ENCODE measurements around the gene FAM50A.

FAM50A gene

GRCh38 chrX:154401045-154401799, 42.7 kb upstream of the FAM50A start (continued):
- TF ChIP-seq, protein P1, sequence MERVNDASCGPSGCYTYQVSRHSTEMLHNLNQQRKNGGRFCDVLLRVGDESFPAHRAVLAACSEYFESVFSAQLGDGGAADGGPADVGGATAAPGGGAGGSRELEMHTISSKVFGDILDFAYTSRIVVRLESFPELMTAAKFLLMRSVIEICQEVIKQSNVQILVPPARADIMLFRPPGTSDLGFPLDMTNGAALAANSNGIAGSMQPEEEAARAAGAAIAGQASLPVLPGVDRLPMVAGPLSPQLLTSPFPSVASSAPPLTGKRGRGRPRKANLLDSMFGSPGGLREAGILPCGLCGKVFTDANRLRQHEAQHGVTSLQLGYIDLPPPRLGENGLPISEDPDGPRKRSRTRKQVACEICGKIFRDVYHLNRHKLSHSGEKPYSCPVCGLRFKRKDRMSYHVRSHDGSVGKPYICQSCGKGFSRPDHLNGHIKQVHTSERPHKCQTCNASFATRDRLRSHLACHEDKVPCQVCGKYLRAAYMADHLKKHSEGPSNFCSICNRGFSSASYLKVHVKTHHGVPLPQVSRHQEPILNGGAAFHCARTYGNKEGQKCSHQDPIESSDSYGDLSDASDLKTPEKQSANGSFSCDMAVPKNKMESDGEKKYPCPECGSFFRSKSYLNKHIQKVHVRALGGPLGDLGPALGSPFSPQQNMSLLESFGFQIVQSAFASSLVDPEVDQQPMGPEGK (tag by site-specific recombination; IDR thresholded peaks at IDR 0.05), result peak; percentile 26; the same call in 1 of the 2 replicates
- TF ChIP-seq TCF7L2 (IDR thresholded peaks at IDR 0.05; ENCODE audit: borderline replicate concordance, low read depth, low read length) (no peak), ZNF2 (tag by site-specific recombination; IDR thresholded peaks at IDR 0.05) (0 out of 2 replicates have a peak, but pooled peaks have one; percentile 20), ZNF19 (tag by site-specific recombination; IDR thresholded peaks at IDR 0.05; ENCODE audit: low read depth) (no peak), EGR2 (tag by site-specific recombination; IDR thresholded peaks at IDR 0.05; ENCODE audit: low read depth) (no peak), KLF1 (tag by site-specific recombination; IDR thresholded peaks at IDR 0.05) (no peak), ZFP69B (tag by site-specific recombination; IDR thresholded peaks at IDR 0.05) (no peak), ZEB2 (tag by site-specific recombination; IDR thresholded peaks at IDR 0.05) (0 out of 2 replicates have a peak, but pooled peaks have one; percentile 11), ZNF558 (tag by site-specific recombination; IDR thresholded peaks at IDR 0.05) (no peak), TSHZ1 (tag by site-specific recombination; IDR thresholded peaks at IDR 0.05; ENCODE audit: borderline replicate concordance) (no peak)
- TF ChIP-seq, protein P2, sequence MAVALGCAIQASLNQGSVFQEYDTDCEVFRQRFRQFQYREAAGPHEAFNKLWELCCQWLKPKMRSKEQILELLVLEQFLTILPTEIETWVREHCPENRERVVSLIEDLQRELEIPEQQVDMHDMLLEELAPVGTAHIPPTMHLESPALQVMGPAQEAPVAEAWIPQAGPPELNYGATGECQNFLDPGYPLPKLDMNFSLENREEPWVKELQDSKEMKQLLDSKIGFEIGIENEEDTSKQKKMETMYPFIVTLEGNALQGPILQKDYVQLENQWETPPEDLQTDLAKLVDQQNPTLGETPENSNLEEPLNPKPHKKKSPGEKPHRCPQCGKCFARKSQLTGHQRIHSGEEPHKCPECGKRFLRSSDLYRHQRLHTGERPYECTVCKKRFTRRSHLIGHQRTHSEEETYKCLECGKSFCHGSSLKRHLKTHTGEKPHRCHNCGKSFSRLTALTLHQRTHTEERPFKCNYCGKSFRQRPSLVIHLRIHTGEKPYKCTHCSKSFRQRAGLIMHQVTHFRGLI (tag by site-specific recombination; IDR thresholded peaks at IDR 0.05), result no peak
- TF ChIP-seq, protein P3, sequence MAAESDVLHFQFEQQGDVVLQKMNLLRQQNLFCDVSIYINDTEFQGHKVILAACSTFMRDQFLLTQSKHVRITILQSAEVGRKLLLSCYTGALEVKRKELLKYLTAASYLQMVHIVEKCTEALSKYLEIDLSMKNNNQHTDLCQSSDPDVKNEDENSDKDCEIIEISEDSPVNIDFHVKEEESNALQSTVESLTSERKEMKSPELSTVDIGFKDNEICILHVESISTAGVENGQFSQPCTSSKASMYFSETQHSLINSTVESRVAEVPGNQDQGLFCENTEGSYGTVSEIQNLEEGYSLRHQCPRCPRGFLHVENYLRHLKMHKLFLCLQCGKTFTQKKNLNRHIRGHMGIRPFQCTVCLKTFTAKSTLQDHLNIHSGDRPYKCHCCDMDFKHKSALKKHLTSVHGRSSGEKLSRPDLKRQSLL (tag by site-specific recombination; IDR thresholded peaks at IDR 0.05), result no peak

GRCh38 chrX:154401918-154402621, 41.9 kb upstream of the FAM50A start:
- Histone ChIP-seq H3K9me3 (ENCODE audit: control insufficient read depth, insufficient read depth, low read depth, low read length) (no peaks in the 10 kb centered on the region), H3K27ac (ENCODE audit: extremely low read depth, low read depth, low read length) (no peak overlapping the region), H3K4me3 (ENCODE audit: low read depth, low read length) (no peak overlapping the region), H3K4me1 (ENCODE audit: control insufficient read depth, insufficient read depth, low read length) (no peaks in the 10 kb centered on the region), H3K36me3 (ENCODE audit: control insufficient read depth in 2 of 2, insufficient read depth in 1 of 2, low read length in 2 of 2) (peaks cover 0 to 44% of the 10 kb centered on the region in 2 experiments; a peak in 1 of 3 replicates)
- CTCF ChIA-PET, result interaction anchor here (0.7 kb wide), 1 partner anchor 853 kb away, joined by 3 read pairs; no protein-coding TSS in a partner anchor
- POLR2A ChIA-PET, result interaction anchor here (0.6 to 6.5 kb wide), 6 partner anchors 8 to 56 kb away, joined by 3 to 57 read pairs (median 4); partner anchors contain the start of genes DNASE1L1, PLXNA3 and TAFAZZIN
- TF ChIP-seq, protein P2 (tag by site-specific recombination; IDR thresholded peaks at IDR 0.05), result peak; percentile 85
- TF ChIP-seq ZNF423 (tag by site-specific recombination; IDR thresholded peaks at IDR 0.05) (no peak), ZXDB (tag by site-specific recombination; IDR thresholded peaks at IDR 0.05) (no peak), ZNF621 (tag by site-specific recombination; IDR thresholded peaks at IDR 0.05) (no peak)
